Measurements from ENCODE around the gene ZFYVE16. TPM values are rescaled to one million over a fixed set of nuclear protein-coding genes. Genes with fewer than 3 reads are reported as not detected.
A peak's percentile ranks its signal among the peaks of the same experiment; 100 is the strongest.
"Not testable (repeated sequence)": the region's sequence is repeated elsewhere in the genome, so short reads cannot be mapped to it uniquely, and the experiment has no call there.

The ZFYVE16 gene
- total and polyA plus RNA-seq, 4 donors: 63.3 to 113 (median 72.5) TPM

- 93% methylated on average over 3 of the region's 4 CpGs for WGBS (ENCODE audit: insufficient coverage)
- Histone ChIP-seq H3K9me3 (ENCODE audit: control insufficient read depth, insufficient read depth, low read length) (no peaks in the 10 kb centered on the region), H3K36me3 (ENCODE audit: control insufficient read depth, insufficient read depth, low read length) (no peaks in the 10 kb centered on the region), H3K4me1 (ENCODE audit: control insufficient read depth, insufficient read depth, low read length) (no peaks in the 10 kb centered on the region), H3K4me3 (ENCODE audit: low read depth, low read length) (no peak overlapping the region), H3K27me3 (ENCODE audit: control insufficient read depth, insufficient read depth, low read length) (no peaks in the 10 kb centered on the region), H3K27ac (ENCODE audit: low read depth, low read length) (no peak overlapping the region)
- DNase-seq (ENCODE audit: low read depth in 4 of 6, low spot score in 6 of 6): no peak
Measured at GRCh38 chr5:80382488-80382887, 25.4 kb upstream of the ZFYVE16 start.

- no peak for DNase-seq (ENCODE audit: low read depth in 4 of 6, low spot score in 6 of 6)
- no peak overlapping the region for H3K4me3 ChIP-seq (ENCODE audit: low read depth, low read length)
Measured at GRCh38 chr5:80387063-80387768, 20.6 kb upstream of the ZFYVE16 start.

GRCh38 chr5:80389580-80389979 lies 18.3 kb upstream of the ZFYVE16 start:
- DNase-seq (ENCODE audit: low read depth in 4 of 6, low spot score in 6 of 6): peak in 1 of 6 donors; percentile 14

More at GRCh38 chr5:80387063-80387768, 20.6 kb upstream of the ZFYVE16 start:
- H3K27ac ChIP-seq (ENCODE audit: low read depth, low read length): no peak overlapping the region
- no peaks in the 10 kb centered on the region for H3K4me1 ChIP-seq (ENCODE audit: control insufficient read depth, insufficient read depth, low read length)
- WGBS (ENCODE audit: insufficient coverage): 100% methylated on average over 1 of the region's 3 CpGs
- no peaks in the 10 kb centered on the region for H3K9me3 ChIP-seq (ENCODE audit: control insufficient read depth, insufficient read depth, low read length)
- H3K36me3 ChIP-seq (ENCODE audit: control insufficient read depth, insufficient read depth, low read length): no peaks in the 10 kb centered on the region
- no peaks in the 10 kb centered on the region for H3K27me3 ChIP-seq (ENCODE audit: control insufficient read depth, insufficient read depth, low read length)

GRCh38 chr5:80390413-80390812 lies 17.5 kb upstream of the ZFYVE16 start:
- not testable (repeated sequence) for H3K4me1 ChIP-seq (ENCODE audit: control insufficient read depth, insufficient read depth, low read length); DNase-seq (ENCODE audit: low read depth in 4 of 6, low spot score in 6 of 6); H3K36me3 ChIP-seq (ENCODE audit: control insufficient read depth, insufficient read depth, low read length); H3K27ac ChIP-seq (ENCODE audit: low read depth, low read length); H3K4me3 ChIP-seq (ENCODE audit: low read depth, low read length); H3K9me3 ChIP-seq (ENCODE audit: control insufficient read depth, insufficient read depth, low read length); H3K27me3 ChIP-seq (ENCODE audit: control insufficient read depth, insufficient read depth, low read length)
- WGBS (ENCODE audit: insufficient coverage): 55% methylated on average over 3 of the region's 3 CpGs

More at GRCh38 chr5:80389580-80389979, 18.3 kb upstream of the ZFYVE16 start:
- Histone ChIP-seq H3K36me3 (ENCODE audit: control insufficient read depth, insufficient read depth, low read length) (no peaks in the 10 kb centered on the region), H3K27ac (ENCODE audit: low read depth, low read length) (no peak overlapping the region), H3K4me1 (ENCODE audit: control insufficient read depth, insufficient read depth, low read length) (no peaks in the 10 kb centered on the region), H3K9me3 (ENCODE audit: control insufficient read depth, insufficient read depth, low read length) (no peaks in the 10 kb centered on the region), H3K27me3 (ENCODE audit: control insufficient read depth, insufficient read depth, low read length) (no peaks in the 10 kb centered on the region), H3K4me3 (ENCODE audit: low read depth, low read length) (no peak overlapping the region)
- WGBS (ENCODE audit: insufficient coverage): 69% methylated on average over 5 of the region's 9 CpGs

GRCh38 chr5:80391267-80391666 lies 16.6 kb upstream of the ZFYVE16 start:
- H3K4me3 ChIP-seq (ENCODE audit: low read depth, low read length); DNase-seq (ENCODE audit: low read depth in 4 of 6, low spot score in 6 of 6); H3K36me3 ChIP-seq (ENCODE audit: control insufficient read depth, insufficient read depth, low read length); H3K4me1 ChIP-seq (ENCODE audit: control insufficient read depth, insufficient read depth, low read length); H3K27me3 ChIP-seq (ENCODE audit: control insufficient read depth, insufficient read depth, low read length); H3K27ac ChIP-seq (ENCODE audit: low read depth, low read length); H3K9me3 ChIP-seq (ENCODE audit: control insufficient read depth, insufficient read depth, low read length): not testable (repeated sequence)

GRCh38 chr5:80399526-80400239 lies 8.2 kb upstream of the ZFYVE16 start:
- no peak overlapping the region for H3K27ac ChIP-seq (ENCODE audit: low read depth, low read length)
- H3K27me3 ChIP-seq (ENCODE audit: control insufficient read depth, insufficient read depth, low read length): no peaks in the 10 kb centered on the region
- H3K9me3 ChIP-seq (ENCODE audit: control insufficient read depth, insufficient read depth, low read length): no peaks in the 10 kb centered on the region
- DNase-seq (ENCODE audit: low read depth in 4 of 6, low spot score in 6 of 6): no peak
- H3K4me1 ChIP-seq (ENCODE audit: control insufficient read depth, insufficient read depth, low read length): no peaks in the 10 kb centered on the region
- no peak overlapping the region for H3K4me3 ChIP-seq (ENCODE audit: low read depth, low read length)
- no CpG with 5 or more reads among the region's 1 CpG for WGBS (ENCODE audit: insufficient coverage)
- no peaks in the 10 kb centered on the region for H3K36me3 ChIP-seq (ENCODE audit: control insufficient read depth, insufficient read depth, low read length)

GRCh38 chr5:80400368-80400767 lies 7.5 kb upstream of the ZFYVE16 start:
- not testable (repeated sequence) for H3K4me3 ChIP-seq (ENCODE audit: low read depth, low read length)

GRCh38 chr5:80403782-80404181 lies 4.1 kb upstream of the ZFYVE16 start:
- Histone ChIP-seq H3K27ac (ENCODE audit: low read depth, low read length) (no peak overlapping the region), H3K4me3 (ENCODE audit: low read depth, low read length) (no peak overlapping the region), H3K4me1 (ENCODE audit: control insufficient read depth, insufficient read depth, low read length) (peaks cover 5% of the 10 kb centered on the region), H3K27me3 (ENCODE audit: control insufficient read depth, insufficient read depth, low read length) (no peaks in the 10 kb centered on the region), H3K9me3 (ENCODE audit: control insufficient read depth, insufficient read depth, low read length) (no peaks in the 10 kb centered on the region), H3K36me3 (ENCODE audit: control insufficient read depth, insufficient read depth, low read length) (no peaks in the 10 kb centered on the region)
- WGBS (ENCODE audit: insufficient coverage): no CpG with 5 or more reads among the region's 2 CpGs
- no peak for DNase-seq (ENCODE audit: low read depth in 4 of 6, low spot score in 6 of 6)

More at GRCh38 chr5:80400368-80400767, 7.5 kb upstream of the ZFYVE16 start:
- H3K36me3 ChIP-seq (ENCODE audit: control insufficient read depth, insufficient read depth, low read length); H3K4me1 ChIP-seq (ENCODE audit: control insufficient read depth, insufficient read depth, low read length); DNase-seq (ENCODE audit: low read depth in 4 of 6, low spot score in 6 of 6); H3K27me3 ChIP-seq (ENCODE audit: control insufficient read depth, insufficient read depth, low read length); H3K9me3 ChIP-seq (ENCODE audit: control insufficient read depth, insufficient read depth, low read length); H3K27ac ChIP-seq (ENCODE audit: low read depth, low read length): not testable (repeated sequence)
- WGBS (ENCODE audit: insufficient coverage): no CpG with 5 or more reads among the region's 1 CpG

GRCh38 chr5:80406980-80407734 lies 707 bp upstream of the ZFYVE16 start:
- Histone ChIP-seq H3K27ac (ENCODE audit: low read depth, low read length) (peak overlapping the region; percentile 99), H3K27me3 (ENCODE audit: control insufficient read depth, insufficient read depth, low read length) (no peaks in the 10 kb centered on the region), H3K9me3 (ENCODE audit: control insufficient read depth, insufficient read depth, low read length) (no peaks in the 10 kb centered on the region), H3K36me3 (ENCODE audit: control insufficient read depth, insufficient read depth, low read length) (peaks cover 2% of the 10 kb centered on the region), H3K4me3 (ENCODE audit: low read depth, low read length) (peak overlapping the region; percentile 94), H3K4me1 (ENCODE audit: control insufficient read depth, insufficient read depth, low read length) (peaks cover 8% of the 10 kb centered on the region)
- DNase-seq (ENCODE audit: low read depth in 4 of 6, low spot score in 6 of 6): peak in 2 of 6 donors; percentile 5 to 19
- WGBS (ENCODE audit: insufficient coverage): 21% methylated on average over 19 of the region's 31 CpGs
